HG03442 (cell line): ENCODE measurements around the gene SLC35G2.
A peak's percentile ranks its signal among the peaks of the same experiment; 100 is the strongest.
"Not testable (repeated sequence)": the region's sequence is repeated elsewhere in the genome, so short reads cannot be mapped to it uniquely, and the experiment has no call there.

ENCODE experiments used
- ATAC-seq: cut with Tn5 transposase; IDR thresholded peaks from one replicate; pipeline ENCODE4 v1.9.1; 2021; ENCODE audit warnings: mild to moderate bottlenecking, moderate library complexity; ENCODE audit not compliant: unreplicated experiment

SLC35G2 gene

DNA sequence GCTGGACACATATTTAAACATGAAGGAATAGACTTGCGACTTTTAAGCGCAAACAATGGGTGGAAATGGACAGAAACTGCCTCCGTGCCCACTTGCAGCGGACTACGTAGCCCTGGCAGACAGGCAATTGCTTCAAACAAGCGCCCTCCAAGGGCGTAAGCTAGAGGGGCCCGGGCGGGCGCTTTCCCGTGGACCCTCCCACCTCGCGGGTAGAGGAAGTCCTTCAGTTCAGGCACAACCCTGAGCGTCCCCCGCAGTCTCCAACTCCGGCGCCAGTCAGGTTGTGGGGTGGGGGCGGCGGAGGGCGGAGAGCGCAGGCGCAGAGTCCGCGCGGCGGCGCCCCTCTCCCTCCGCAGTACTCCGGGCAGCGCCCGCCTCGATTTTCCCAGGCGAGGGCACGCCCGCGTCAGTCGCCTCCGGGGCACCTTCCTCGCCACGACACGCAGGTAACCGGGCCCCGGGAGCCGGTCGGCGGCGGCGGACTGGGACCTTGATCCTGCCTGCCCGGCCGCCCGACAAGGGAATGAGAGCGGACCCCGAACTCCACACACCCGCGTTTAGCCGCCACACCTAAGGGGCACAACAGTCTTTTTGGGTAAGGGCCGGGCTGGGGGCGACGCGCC is at the start of gene SLC35G2:
SLC35G2 (plus strand) TSS at position 358 of the 623 bp plus-strand sequence. CDS start 35,335 bp downstream, outside the sequence.
- ATAC-seq: no peak

DNA sequence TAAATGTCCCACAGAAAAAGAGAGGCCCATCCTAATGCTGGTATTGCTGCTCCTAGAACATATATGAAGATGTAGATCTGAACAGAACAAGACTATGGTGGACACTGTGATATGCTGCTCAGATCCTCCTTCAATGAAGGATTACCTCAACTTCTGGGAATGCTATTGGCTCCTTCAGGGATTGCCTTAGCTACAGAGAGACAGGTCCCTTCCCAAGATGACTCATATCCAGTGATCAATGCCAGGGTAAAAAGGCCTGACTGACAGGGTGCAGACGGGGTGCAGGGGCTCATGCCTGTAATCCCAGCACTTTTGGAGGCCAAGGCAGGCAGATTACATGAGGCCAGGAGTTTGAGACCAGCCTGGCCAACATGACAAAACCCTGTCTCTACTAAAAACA is 46.2 kb upstream of the SLC35G2 start:
- ATAC-seq: no peak

DNA sequence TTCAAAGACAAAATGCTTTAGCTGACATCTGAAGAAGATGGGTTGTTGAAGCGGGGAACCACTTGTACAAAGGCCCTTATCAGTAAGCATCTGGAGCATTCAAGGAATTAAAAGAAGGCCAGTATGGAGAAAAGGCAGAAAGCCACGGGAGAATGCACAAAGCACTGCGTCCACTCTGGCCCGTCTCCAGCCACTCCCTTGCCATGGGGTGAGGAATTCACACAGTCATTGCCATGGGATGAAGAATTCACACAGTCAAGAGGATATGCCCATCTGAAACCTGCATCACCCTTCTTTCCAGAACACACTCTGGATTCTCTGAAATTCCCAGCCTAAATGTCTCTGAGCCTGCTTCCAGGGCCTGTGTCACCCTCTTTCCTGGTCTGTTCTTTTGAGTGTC is 40.1 kb upstream of the SLC35G2 start:
- ATAC-seq: no peak

DNA sequence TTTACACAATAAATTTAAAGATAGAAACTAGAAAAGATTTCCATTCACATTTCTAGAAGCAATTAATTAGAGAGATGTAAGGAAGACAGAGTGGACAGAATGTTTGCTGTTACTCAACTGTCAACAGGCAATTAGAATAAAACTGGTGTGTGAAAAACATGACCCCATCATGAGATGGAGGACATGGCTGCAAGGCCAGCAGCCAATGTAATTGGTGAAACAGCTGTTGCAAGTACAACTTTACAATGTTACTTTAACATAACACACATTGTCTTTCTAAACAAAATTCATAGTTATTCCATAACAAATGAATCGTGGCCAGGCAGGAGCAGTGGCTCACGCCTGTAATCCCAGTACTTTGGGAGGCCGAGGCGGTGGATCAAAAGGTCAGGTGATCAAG is 38.2 kb upstream of the SLC35G2 start:
- ATAC-seq: no peak

DNA sequence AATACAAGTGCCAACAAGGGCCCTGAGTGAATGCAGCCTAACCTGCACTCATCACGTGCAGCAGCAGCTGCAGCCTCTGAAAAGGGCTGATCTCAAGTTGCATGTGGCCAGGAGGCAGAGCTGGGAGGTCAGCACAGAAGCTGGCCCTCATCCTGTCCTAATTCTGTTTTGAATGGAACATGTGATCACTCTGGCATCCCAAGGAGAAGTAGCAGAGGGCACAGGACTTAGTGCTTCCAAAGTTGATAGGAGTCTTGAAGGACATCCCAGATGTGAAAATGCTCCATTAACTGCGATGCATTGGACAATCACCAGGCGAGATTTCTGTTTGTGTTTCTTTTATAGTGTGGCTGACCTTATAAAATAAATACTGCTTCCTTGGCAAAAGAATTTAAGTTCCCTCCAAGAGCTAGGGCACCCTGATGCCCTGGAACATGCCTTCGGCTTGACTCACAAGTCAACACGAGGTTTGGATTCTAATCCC is 35.2 kb upstream of the SLC35G2 start:
- ATAC-seq: no peak

DNA sequence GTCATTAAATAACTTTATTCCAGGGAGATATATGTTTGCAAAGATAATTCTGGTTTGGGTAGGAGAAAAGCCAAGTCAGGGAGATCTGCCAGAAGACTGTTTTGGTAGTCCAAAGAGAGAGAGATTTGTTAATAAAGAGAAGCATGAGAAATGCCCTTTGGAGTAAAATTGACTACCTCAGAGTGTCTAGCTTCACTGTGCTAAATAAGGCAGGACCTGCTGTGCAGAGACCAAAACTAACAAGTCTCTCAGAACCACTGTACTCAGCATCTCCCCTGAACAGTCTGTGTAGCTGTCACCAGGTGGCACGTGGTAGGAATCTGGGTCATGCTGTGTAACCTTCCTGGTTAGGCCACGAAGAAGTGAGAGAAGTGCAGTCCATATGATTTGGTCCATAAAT is 31.6 kb upstream of the SLC35G2 start:
- peak; percentile 88 for ATAC-seq

DNA sequence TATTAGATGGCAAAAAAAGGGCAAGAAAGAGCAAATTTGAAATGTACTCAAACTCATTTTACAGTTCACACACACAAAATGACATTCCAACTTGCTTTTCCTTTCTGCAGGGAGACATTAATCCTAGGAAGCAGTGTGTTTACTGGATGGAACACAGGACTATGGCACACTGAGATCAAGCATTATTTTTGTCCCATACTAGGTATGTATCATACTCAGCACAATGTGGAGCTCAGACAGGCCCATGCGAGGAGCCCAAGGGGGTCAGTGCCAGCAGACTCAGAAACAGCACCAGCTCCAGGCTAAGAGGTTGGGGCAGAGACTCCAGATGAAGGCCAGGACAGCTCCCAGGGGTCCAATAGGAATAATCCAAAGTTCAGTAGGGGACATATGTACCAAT is 30.8 kb upstream of the SLC35G2 start:
- no peak for ATAC-seq

DNA sequence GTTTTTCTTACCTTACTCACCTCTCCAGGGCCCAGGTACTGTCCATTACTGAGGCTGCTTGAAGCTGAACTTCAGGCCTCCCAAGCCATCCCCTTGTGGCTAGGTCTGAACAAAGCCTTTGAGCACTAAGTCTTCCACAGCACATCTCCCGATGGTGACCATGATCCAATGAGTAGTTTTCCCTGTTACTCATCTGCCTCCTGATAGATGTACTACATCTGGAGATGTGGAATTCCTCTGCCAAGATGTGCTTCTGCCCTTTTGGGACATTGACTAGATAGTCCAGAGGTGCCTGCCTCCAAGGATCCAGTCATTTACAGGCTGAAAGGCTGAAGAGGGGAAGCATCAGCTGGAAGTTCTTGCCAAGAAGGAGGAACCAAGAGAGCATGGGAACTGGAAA is 28.9 kb upstream of the SLC35G2 start:
- no peak for ATAC-seq

DNA sequence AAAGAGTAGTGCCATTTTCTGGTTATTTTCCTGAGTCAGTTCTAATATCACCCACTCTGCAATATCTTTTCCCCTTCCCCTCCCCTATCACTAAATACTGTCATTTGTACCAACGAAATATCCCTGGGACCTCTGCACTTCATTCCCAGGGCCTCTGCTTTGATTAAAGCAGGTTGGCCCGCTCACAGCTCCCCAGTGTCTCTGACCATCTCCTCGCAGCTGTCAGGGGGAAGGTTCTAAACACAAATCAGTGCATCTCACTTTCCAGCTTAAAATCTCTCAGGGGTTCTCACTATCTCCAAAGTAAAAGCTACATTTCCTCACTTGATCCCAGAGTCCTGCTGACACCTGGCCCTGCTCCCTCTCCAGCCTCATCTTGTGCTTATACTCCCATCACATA is 28.1 kb upstream of the SLC35G2 start:
- ATAC-seq: no peak

DNA sequence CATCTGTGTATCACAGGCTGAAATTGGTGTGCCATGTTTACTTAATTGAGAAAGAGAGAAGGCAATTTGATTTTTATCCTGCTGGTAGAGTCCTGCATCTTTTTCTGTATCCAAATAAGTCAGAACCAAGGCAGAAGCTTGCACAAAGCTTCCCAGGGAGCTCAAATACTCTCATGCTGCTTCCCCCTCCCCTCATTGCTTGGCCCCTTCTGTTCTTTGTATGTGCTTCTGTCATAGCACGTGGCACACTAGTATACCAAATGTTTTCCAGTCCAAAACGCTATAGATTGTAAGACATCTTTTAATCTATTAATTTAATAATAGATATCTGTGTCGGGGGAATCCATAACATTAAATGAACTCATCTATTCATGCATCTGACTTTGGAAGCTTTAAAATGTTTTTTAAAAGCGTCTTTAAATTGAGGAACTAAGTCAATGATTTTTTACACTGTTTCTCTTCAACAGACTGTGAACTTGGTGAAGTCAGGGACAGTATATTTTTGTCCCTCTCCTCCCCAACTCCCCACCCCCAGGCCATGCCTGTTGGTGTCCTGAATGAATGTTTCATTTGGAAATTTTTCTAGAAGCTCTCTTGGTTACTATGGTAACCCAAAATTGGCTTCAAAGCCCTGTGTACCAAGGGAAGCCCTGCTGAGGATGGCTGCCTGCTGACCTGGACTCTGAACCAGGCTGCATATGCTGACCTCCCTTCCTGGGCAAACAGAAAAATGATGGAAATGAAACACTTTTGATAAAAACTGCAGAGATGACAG is 26.2 kb upstream of the SLC35G2 start:
- ATAC-seq: no peak

DNA sequence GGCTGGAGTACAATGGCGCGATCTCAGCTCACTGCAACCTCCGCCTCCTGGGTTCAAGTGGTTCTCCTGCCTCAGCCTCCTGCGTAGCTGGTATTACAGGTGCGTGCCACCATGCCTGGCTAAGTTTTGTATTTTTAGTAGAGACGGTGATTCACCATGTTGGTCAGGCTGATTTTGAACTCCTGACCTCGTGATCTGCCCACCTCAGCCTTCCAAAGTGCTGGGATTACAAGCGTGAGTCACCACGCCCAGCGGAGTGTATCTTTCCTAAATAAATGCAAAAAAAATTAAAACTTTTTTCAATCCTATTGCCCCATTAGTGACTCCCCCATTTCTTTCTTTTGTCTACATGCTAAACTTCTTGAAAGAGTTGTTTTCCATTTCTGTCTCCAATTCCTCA is 17.8 kb upstream of the SLC35G2 start:
- not testable (repeated sequence) for ATAC-seq

DNA sequence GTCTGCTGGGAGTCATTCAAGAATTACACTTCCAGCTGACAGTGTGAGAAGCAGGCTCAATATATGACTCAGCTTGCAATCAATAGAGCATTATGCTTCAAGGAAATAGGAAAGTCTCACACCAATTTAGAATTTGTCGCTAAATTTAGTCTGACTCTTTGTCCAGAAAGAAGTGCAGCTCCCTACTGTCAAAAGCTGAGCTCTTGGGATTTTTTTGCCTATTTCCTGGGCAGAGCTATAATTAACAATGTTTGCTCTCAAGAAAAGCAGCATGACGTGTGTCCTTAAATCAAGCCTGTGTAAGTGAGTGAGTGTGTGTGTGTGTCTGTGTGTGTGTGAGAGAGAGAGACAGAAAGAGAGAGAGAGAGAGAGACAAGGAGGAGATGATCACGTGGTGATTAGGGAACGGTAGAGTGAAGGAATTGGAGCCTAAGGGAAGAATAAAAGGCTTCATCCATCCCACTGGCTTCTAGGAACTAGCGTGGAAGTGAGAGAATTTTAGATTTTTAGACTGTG is 16.4 kb upstream of the SLC35G2 start:
- peak; percentile 42 for ATAC-seq

DNA sequence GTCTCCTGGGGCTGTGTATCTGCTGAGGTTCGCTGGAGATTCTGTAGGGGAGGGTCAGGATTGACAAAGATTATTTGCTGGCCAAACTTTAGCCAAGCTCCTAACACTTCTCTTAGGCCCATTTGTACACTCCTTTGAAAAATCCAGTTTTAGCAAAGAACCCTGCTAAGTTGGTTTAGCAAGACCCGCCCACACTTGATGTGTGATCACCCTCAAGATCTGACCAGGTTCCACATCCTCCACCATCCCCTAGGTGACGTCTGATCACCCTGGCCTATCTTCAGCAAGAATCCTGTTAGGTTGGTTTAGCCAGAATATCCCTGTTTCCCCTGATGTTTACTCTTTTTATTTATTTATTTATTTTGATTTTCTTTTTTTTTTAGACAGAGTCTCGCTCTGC is 14.8 kb upstream of the SLC35G2 start:
- no peak for ATAC-seq

DNA sequence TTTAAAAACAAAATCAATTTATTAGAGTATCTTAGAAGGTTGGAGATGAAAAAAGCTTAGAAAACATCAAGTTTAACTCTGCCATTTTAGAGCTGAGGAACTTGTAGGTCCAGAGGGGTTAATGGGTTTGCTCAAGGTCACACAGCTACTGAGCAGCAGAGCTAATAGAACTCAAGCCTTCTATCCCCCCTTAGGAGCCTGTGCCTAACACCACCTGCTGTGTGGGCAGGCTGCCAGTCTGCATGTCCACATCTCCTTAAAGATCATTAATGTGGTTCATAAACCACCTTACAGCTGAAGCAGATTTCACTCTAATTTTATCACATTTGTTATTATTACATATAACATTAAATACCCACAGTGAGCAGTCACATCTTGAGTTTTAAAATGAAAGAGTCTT is 14.1 kb upstream of the SLC35G2 start:
- no peak for ATAC-seq

DNA sequence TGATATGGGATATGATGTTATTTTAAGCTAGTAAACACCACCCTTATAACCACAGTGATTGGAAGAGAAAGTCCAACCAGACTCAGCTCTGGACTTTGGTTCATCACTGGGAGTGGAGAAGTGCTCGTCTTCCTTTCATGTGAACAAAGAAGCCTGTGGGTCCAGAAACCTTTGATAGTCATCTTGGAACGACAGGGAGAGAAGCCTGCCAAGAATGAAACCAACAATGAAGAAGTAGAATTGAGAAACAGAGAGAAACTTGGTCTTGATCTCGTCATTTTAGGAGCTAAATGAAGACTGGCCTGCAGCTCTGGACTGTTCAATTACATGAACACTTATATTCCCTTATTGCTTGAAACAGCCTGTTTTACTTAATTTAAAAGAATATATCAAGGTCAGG is 13.1 kb upstream of the SLC35G2 start:
- peak; percentile 56 for ATAC-seq

DNA sequence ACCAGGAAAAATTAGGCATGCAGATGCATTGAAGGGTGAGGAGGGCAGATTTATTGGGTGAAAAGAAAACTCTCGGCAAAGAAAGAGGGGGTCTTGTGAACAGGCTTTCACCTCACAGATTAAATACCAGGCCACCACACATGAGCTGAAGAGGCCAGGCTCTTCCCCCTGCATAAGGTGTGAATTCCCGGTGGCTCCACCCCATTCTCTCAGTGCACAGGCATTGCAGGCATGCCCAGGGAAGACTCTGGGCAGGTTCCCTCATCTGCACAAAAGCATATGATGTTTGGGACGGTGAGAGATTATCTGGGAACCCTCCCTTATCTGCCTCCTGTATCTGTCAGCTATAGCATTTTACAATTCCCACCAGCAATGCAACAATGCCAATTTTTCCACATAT is 7.2 kb upstream of the SLC35G2 start:
- ATAC-seq: no peak

DNA sequence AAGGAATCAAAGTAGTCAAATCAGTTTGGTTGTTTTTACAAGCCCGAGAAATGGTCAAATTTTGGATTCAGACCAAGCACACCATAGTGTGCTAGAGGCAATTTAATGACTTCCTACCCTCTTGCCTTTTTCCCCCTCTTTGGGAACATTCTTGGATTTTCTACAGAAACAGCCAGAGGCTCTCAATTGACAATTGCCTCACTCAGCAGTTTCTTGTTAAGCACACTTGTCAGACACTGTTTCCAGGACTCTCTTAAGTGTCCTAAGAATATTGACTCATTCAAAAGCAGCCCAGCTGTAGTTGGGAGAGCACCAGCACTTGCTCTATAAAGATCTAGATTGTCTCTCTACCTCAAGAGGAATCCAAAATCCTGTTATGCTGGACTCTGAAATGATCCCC is 1.5 kb upstream of the SLC35G2 start:
- no peak for ATAC-seq

DNA sequence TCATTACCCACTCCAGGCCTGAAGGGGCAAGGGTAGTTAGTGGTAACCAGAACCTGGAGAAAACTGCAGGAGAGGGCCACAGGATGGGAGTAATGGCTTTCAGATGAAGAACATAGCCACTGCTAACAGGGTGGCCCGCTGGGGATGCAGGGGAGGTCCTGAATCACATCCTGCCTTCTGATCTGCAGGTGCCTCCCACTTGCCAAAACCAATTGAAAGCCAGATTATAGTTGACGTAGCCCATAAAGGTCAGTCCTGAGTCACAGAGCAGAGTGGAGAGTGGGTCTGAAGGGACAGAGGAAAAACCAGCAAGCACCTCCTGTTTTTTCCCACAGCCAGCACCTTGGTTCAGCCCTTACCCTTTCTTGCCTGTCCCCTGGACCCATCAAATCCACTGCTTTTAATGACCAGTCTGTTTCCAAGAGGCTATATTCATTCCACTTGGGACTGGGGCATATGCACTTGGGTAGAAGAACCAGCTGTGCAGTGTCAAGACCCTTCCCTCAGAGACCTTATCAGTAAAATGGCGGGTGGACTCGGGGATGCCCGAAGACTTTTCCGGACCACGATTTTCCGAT is 646 bp upstream of the SLC35G2 start:
- ATAC-seq: no peak

DNA sequence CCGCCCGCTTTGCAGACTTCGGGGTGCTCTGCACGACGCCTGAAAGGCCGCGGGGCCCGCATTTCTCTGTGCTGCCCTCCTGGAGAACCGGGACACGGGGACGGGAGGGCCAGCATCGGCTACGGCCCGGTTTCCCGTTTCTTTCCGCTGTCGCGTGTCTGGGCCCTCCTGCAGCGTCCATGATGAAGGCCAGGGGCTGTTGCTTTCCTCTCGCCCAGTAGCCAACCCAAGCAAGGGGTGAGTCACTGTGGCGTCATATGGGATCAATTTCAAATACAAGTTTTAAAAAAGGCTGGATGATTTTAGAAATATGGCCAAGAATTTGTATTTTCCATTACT is 435 bp downstream of the SLC35G2 start:
- ATAC-seq: no peak

DNA sequence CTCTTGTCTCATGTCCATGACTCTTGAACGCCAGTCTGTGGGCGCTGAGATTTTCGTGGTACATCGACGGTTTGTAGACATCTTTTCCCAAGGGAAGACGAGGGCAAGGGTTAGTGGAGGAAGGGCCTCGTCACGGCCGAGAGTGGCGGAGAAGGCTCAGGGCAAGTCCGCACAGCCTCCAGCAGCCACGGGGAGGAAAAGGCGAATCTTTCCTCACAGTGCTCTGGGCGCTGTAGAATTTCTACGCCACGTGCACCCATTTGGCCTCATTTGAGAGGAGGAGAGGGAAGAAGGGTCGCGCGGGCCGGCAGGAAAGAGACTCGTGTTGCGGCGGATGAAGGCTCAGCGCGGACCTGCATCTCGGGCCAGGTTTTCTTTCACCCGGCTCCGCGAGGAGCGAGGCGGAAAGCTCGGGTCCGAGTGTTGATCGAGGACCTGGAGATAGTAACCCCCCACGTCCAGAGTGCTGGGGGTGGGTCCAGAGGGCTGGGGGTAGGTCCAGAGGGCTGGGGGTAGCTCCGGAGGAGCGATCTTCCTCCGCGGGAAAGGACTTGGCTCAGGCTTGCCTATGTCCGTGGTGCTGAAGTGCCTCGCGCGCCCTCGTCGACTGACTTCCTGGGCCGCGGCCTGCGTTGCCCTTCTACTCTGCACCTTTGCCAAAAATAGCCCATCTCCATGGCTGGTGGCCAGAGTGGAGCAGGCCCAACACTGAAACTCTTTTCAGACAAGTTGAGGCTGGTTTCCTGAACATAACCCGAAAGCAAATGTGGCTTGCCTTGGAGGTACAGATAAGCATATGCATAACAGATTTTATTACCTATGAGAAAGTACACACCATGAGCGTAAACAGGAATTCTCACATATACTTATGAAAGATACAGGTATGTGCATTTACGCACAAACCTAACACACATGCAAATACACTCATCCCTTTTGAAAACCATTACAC is 1.1 kb downstream of the SLC35G2 start:
- ATAC-seq: no peak

DNA sequence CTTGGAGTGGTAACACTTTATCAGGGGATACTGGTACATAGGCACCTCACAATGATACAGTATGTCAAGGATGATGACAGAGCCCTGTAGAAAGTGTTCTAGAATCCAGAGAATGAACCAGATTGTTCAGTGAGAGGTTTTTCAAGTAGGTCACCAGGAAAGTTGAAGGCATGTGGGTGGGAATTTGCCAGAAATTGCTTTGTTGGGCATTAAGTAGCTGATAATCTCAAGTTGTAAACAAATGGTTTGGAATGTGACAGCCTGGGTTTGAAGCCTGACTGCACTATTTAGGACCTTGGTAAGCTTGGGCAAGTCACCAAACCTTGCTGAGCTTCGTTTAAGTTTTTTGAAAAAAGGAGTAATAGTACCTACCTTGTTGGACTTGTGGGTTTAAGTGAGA is 12.5 kb downstream of the SLC35G2 start:
- no peak for ATAC-seq
